Measurements from ENCODE around the gene HDAC4.

HDAC4 gene

GRCh38 chr2:239025951-239026461, 374.8 kb downstream of the HDAC4 start:
- DNase-seq (ENCODE audit: low spot score): no peak

DNA sequence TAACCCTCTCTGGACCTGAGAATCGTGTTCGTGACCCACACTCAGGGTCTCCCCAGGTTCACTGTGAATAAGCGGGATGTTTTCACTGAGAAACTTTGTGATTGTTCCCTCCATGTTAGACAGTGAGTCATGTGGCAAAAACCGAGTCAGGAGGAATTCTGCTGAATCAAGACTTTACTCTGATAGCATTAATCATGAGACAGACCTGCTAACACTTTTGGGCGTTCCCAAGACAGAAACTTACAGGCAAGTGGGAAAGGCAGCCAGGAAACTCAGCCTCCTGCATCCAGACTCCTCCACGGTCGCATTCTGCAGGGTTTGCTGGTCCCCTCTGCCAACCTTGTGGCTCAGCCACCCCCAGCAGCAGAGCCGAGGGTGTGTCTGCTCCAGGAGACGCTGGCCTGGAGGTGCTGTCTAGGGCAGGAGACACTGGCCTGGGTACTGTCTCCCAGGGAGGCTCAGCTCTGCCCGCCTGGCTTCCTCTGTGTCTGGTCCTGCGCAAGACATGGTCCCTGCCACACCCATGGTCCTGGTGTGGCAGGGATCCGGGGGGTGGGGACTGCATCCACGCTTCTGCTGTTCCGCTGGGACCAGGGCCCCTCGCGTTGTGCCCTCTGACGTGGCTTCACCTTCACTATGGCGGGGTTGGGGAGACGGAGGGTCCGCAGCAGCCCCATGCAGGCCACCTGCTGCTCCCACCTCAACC, 375.6 kb downstream of the HDAC4 start:
- DNase-seq (ENCODE audit: low spot score): no peak

- no peak for DNase-seq (ENCODE audit: low spot score)
Measured at GRCh38 chr2:239024226-239024625, 376.6 kb downstream of the HDAC4 start.

- no peak for DNase-seq (ENCODE audit: low spot score)
Measured at GRCh38 chr2:239022437-239023260, 378.2 kb downstream of the HDAC4 start.

GRCh38 chr2:239021651-239022436, 379.0 kb downstream of the HDAC4 start:
- no peak for DNase-seq (ENCODE audit: low spot score)

- DNase-seq (ENCODE audit: low spot score): no peak
Measured at GRCh38 chr2:239021224-239021623, 379.6 kb downstream of the HDAC4 start.

GRCh38 chr2:239020541-239021041, 380.2 kb downstream of the HDAC4 start:
- no peak for DNase-seq (ENCODE audit: low spot score)

GRCh38 chr2:239019183-239019581, 381.6 kb downstream of the HDAC4 start:
- DNase-seq (ENCODE audit: low spot score): no peak

DNA sequence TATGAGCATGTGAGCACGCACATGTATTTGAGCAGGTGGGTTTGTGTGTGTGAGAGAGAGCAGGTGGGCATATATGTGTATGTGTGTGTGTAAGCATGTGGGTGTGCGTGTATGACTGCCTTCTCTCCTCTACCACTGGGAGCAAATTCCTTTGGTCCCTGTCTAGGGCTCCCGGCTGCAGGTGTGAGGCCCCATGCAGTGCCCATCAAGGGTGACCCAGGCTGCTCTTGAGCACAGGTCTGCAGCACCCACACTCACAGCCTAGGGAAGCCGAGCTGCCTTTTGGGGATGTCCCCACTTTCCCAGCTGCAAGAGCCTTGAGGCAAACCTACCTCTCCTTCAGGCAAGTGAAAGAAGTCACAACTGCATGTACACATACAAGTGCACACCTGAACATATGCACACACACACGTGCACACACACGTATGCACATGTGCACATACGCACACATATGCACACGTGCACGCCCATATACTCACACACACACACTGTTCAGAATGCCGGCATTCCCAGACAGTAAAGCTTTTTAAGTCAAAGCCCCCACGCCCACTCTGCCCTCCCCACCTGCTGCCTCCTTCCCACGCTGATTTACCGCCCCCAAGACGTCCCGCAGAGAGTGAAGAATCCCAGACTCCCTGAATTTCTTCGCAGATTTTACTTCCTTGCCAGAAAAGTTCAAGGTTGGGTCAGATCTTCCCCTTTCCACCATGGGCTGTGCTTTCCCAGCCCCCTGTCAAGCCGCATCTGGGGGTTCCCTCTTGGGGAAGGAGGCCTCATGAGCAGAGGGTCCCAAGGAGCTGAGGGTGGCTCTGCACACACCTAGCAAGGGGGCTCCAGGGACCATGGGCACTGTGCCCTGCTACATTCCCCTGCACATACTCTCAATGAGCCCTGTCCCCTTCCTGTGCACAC, 382.3 kb downstream of the HDAC4 start:
- no peak for DNase-seq (ENCODE audit: low spot score)

GRCh38 chr2:239017491-239018098, 383.2 kb downstream of the HDAC4 start:
- no peak for DNase-seq (ENCODE audit: low spot score)

GRCh38 chr2:239015901-239016675, 384.7 kb downstream of the HDAC4 start:
- DNase-seq (ENCODE audit: low spot score): no peak

- no peak for DNase-seq (ENCODE audit: low spot score)
Measured at GRCh38 chr2:239015218-239015900, 385.5 kb downstream of the HDAC4 start.

GRCh38 chr2:239014458-239015217, 386.2 kb downstream of the HDAC4 start:
- DNase-seq (ENCODE audit: low spot score): no peak

DNA sequence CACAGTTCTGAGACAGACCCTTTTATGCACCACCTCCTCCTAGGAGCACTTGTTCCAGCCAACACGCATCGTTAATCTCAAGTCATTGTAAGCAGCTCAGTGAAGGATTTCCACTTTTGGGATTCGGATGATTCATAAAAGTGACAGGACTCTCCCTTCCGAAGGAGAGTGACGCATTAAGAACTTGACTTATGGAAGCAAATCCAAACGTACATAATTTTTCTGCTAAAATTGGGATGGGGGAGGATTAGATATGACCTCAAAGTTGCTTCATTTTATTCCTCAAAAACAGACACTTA, 387.2 kb downstream of the HDAC4 start:
- no peak for DNase-seq (ENCODE audit: low spot score)

- no peak for DNase-seq (ENCODE audit: low spot score)
Measured at GRCh38 chr2:239012936-239013677, 387.7 kb downstream of the HDAC4 start.

- DNase-seq (ENCODE audit: low spot score): no peak
Measured at GRCh38 chr2:239012228-239012627, 388.6 kb downstream of the HDAC4 start.

GRCh38 chr2:239009589-239009961, 391.2 kb downstream of the HDAC4 start:
- DNase-seq (ENCODE audit: low spot score): no peak
